HG03442 (cell line): ENCODE results near the gene TRAPPC14.
"Not testable (repeated sequence)": the region's sequence is repeated elsewhere in the genome, so short reads cannot be mapped to it uniquely, and the experiment has no call there.

Source experiments
- ATAC-seq: cut with Tn5 transposase; IDR thresholded peaks from one replicate; pipeline ENCODE4 v1.9.1; 2021; ENCODE audit warnings: mild to moderate bottlenecking, moderate library complexity; ENCODE audit not compliant: unreplicated experiment

Gene TRAPPC14, protein sequence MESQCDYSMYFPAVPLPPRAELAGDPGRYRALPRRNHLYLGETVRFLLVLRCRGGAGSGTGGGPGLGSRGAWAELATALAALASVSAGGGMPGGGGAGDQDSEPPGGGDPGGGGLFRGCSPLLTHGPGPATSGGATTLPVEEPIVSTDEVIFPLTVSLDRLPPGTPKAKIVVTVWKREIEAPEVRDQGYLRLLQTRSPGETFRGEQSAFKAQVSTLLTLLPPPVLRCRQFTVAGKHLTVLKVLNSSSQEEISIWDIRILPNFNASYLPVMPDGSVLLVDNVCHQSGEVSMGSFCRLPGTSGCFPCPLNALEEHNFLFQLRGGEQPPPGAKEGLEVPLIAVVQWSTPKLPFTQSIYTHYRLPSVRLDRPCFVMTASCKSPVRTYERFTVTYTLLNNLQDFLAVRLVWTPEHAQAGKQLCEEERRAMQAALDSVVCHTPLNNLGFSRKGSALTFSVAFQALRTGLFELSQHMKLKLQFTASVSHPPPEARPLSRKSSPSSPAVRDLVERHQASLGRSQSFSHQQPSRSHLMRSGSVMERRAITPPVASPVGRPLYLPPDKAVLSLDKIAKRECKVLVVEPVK

DNA sequence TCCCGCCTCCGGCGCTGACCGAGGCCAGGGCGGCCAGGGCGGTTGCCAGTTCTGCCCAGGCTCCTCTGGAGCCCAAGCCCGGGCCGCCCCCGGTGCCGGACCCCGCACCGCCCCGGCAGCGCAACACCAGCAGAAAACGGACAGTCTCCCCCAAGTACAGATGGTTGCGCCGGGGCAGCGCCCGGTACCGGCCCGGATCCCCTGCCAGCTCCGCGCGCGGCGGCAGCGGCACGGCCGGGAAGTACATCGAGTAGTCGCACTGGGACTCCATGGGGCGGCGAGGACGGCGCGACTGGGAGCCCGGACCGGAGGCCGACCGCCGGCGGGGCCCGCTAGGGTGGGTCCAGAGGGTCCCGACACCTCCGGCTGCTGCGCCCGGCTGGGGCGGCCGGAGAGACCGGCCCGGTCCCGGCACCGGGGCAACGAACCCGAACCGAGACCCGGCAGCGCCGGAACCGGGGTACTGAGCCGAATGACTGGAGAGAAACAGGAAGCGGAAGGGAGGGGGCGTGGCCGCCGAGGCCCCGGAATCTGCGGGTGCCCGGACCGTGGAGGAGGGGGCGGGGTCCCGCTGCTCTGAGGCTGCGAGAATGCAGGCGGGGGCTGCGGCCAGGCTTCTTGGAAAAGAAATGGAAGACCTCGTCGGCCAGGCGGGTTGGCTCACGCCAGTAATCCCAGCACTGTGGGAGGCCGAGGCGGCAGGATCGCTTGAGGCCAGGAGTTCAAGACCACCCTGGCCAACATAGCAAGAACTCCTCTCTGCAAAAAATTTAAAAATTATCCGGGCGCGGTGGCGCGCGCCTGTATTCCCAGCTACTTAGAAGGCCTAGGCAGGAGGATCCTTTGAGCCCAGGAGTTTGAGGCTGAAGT is at the start of gene TRAPPC14:
Gene TRAPPC14 (minus strand): TSS at position 495 of the 870 bp plus-strand sequence. CDS start 224 bp downstream, at position 271.
- ATAC-seq: peak; percentile 71

DNA sequence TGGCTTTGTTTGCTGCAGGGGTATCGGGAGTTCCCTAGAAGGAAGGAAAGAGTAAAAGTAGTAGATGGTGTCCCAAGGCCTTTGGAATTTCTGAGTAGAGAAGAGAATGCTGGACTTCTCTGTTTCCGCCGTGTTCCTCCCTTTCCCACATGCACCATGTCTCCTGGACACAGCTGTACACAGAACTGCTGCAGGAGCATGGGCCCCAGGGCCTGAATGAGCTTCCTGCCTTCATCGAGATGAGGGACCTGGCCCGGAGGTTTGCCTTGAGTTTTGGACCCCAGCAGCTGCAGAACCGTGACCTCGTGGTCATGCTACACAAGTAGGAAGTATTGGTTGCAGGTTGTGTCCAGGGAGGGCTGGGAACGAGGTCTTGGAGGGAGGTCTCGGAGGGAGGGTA is 45.9 kb upstream of the TRAPPC14 start:
- ATAC-seq: no peak

DNA sequence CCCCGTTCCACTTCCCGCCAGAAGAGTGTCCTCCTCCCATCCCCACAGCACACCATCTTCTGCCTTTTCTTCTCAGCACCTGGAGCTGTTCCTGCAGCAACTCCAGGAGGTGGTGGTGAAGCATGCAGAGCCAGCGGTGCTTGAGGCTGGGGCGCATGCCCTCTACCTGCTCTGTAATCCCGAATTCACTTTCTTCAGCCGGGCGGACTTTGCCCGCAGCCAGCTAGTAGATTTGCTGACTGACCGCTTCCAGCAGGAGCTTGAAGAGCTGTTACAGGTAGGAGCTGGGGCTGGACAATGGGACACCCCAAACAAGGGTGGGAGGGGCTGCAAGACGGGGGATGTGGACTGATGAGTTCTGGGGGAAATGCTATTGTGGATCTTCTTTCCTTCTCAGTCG is 42.2 kb upstream of the TRAPPC14 start:
- no peak for ATAC-seq

DNA sequence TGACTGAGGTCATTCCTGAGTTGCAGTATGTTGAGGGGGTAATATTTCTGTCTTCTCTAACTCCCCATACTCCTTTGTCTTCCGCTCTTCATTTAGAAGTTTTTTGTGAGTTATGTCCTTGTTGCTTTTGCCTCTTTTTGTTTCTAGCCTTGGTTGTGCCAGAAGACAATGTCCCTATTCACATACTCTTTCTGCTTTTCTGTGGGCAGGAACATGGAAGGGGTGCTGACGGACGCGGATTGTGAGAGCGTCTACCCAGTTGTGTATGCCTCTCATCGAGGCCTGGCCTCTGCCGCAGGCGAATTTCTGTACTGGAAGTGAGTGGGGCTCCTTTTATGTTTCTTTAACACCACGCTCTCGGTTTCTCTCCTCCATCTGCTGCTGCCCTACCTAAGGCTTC is 39.7 kb upstream of the TRAPPC14 start:
- no peak for ATAC-seq

DNA sequence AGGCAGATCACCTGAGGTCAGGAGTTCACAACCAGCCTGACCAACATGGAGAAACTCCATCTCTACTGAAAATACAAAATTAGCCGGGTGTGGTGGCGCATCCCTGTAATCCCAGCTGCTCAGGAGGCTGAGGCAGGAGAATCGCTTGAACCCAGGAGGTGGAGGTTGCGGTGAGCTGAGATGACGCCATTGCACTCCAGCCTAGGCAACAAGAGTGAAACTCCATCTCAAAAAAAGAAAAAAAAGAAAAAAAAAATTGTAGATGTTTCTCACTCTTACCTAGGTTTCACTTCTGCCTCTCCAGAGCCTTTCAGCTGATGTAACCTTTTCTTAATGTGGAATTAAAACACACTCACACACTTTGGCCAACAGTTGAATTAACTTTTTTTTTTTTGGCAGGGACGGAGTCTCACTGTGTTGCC is 37.4 kb upstream of the TRAPPC14 start:
- not testable (repeated sequence) for ATAC-seq

DNA sequence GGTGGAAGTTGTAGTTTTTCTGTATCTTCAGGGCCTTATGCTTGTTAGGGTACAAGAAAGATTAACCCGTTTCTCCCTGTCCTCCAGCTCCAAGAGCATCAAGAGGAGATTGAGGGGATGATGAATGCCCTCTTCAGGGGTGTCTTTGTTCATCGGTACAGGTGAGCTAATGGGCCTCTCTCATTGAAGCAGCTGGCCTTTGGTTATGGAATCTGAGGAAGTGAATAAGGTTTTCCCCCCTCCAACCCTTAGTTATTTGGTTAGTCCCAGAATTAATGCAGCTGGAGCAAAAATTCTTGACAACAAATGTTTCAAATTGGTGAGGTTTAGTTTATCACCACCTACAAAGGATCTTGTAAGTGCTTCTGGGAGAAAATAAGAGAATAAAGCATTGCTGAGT is 36.7 kb upstream of the TRAPPC14 start:
- ATAC-seq: no peak

DNA sequence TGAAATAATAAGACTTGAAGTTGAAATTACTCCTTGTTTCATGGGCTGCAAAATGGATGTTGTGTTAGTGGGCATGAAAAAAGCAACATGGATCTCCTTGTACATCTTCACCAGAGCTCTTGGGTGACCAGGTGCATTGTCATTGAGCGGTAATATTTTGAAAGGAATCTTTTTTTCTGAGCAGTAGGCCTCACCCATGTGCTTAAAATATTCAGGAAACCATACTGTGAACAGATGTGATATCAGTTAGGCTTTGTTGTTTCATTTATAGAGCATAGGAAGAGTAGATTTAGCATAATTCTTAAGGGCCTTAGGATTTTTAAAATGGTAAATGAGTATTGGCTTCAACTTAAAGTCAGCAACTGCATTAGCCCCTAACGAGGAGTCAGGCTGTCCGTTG is 34.4 kb upstream of the TRAPPC14 start:
- no peak for ATAC-seq

DNA sequence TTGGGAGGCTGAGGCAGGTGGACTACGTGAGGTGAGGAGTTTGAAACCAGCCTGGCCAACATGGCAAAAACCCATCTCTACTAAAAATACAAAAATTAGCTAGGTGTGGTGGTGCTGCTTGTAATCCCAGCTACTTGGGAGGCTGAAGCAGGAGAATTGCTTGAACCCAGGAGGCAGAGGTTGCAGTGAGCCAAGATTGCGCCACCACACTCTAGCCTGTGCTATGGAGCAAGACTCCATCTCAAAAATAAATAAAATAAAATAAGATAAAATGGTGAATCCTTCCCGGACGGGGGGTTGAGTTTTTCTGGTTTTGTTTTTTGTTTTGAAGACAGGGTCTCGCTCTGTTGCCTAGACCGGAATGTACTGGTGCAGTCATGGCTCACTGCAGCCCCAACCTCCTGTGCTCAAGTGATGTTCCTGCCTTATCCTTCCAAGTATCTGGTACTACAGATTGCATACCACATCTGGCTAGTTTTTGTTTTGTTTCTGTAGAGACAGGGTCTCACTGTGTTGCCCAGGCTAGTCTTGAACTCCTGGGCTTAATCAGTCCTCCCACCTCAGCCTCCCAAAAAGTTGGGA is 33.8 kb upstream of the TRAPPC14 start:
- ATAC-seq: not testable (repeated sequence)

DNA sequence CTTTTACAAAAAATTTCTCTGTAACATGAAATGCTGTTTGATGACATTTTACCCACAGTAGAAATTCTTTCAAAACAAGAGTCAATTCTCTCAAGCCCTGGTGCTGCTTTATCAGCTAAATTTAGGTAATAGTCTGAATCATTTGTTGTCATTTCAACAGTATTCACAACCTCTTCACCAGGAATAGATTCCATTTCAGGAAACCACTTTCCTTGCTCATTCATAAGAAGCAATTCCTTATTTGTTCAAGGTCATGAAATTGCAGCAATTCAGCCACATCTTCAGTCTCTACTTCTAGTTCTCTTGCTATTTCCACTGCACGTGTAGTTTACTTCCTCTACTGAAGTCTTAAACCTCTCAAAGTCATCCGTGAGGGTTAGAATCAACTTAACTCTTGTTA is 33.3 kb upstream of the TRAPPC14 start:
- no peak for ATAC-seq

DNA sequence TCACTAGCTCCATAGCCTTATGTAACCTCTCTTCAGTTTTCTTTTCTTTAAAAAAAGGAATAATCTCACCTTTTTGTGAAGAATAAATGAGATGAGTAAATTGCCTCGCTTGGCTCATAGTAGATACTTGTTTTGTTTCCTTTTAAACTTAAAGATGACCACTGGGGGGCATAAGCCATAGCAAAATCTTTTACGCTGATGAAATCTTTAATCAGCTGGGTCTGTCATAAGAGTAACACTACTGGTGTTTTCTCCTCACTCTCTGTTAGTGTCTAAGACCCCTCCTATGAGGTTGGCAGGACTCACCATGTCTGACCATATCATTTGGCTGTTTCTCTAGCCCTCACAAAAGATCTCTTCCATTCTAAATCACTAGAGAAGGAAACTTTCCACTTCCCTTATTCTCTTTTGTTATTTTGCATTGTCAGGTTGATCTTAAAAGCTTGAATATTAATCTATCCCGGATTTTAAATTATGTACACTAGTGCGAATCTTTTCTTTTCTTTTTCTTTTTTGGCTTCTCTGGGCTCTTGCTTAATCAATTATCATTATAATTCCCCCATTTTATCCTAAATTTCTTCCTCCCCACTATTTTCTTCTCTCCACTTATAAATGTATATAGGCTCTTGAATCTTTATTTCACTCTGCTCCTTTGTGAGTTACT is 31.7 kb upstream of the TRAPPC14 start:
- no peak for ATAC-seq

DNA sequence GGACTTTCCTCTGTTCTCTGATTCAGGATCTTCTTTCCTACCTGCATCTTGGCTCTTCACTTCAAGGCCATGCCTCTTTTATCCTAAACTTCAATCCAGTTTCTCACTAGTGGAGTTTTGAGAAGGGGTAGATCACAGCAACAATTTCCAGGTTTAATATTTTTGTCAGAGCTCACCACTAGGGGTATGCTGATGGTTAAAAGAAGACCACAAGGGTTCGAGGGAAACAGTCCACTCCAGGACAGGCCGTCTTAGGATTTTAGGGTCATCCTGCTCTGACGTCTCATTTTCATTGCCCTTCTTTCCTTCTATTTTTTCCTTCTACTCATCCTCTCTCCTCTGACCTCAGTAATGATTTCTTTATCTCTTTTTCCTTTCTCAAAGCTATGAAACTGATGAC is 30.5 kb upstream of the TRAPPC14 start:
- ATAC-seq: no peak

DNA sequence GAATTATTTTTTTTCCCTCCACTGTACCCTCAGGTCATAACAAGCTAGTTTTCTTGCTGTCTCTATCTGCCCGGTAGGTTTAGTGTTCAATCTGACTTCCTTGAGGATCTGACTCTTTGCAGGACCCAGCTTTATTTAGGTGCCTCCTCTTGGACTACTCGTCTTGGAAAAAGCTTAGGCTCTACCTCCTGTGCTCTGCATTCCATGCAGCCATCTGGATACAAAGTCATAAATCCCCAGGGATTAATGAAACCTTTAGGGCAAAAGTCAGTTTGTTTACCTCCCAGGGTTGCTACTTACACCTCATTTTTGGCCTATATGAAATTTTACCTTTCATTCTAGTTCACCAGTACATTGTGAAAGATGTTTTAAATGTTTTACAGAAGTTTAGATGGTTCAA is 27.2 kb upstream of the TRAPPC14 start:
- ATAC-seq: no peak

DNA sequence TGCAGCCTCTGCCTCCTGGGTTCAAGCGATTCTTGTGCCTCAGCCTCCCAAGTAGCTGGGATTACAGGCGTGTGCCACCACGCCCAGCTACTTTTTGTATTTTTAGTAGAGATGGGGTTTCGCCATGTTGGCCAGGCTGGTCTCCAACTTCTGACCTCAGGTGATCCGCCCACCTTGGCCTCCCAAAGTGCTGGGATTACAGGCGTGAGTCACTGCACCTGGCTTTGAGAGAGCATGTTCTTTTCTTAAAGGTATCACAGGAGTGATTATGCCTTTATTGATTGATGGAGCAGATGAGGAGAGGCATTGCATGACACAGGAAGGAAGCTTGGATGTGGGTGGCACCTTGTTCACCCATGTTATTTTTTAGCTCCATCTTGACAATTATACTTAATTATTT is 24.6 kb upstream of the TRAPPC14 start:
- ATAC-seq: not testable (repeated sequence)

DNA sequence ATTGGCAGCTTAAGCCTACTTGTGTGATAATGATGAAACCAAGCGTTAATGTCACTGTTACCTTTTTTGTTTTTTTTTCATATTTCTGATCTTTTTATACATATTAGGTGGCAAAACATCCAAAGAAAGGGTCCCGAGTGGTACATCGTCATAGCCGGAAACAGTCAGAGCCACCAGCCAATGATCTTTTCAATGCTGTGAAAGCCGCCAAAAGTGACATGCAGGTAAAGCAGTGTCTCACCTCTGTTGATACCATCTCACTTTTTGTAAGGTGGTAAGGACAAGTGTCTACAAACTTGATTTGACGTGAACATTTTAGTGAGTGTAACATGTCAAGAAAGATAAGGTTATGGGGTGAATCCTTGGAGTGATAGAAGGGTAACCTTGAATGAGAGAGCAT is 24.1 kb upstream of the TRAPPC14 start:
- ATAC-seq: not testable (repeated sequence)

DNA sequence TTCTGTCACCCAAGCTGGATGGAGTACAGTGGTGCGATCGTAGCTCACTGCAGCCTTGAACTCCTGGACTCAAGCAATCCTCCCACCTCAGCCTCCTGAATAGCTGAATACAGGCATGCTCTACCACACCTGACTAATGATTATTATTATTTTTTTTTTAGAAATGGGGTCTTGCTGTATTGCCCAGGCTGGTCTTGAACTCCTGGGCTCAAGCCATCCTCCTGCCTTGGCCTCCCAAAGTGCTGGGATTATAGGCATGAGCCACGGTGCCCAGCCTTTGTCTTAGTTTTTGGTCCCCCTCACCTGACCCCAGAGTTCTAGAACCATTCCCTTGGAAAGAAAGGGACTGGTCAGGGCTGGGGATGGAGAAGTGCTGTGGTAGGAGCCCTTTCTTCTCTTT is 21.6 kb upstream of the TRAPPC14 start:
- ATAC-seq: not testable (repeated sequence)

DNA sequence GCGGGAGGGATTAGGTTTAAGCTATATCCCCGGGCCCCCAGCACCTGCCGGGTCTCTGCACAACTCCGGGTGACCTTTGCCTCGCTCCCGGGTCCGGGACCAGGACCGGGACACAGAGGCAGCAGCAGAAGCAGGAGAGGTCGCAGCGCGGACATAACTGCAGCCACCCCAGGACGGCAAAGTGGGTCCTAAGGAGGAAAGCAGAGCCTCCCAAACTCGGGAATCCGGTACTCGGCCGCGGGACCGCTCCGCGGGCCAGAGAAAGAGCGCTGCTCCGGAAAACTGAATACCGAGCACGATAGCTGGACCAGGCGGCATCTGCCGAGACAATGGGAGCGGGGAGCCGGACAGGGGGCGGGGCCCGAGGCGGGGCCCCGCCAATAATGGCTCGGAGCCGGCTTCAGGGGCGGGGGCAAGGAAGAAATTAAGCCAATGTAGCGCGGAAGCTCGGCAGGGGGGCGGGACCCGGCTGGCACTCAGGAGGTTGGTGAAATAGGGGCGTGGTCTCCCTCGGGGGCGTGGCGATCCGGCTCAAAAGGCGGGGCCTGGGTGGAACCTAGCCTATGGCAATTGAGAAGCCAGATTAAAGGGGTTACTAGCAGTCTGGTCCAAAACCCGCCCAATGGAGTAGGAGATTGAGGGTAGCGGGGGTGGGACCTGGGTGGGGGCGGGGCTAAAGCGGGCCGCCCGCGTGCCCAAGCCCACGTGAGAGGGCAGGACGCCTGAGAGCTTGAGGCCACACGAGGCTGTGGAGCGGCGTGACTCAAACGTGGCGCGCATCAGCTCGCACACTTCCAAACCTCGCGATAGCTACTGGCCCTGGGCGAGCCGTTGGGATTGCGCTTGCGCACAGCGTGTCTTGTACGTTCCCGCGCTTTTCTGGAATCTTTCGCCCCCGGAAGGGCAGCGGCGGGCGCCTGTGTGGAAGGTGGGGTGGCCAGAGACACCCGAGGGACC is 18.8 kb upstream of the TRAPPC14 start, which contains the start of the genes GPC2 and STAG3:
Gene GPC2 (minus strand): TSS at position 337 of the 957 bp plus-strand sequence. CDS start 182 bp downstream, at position 155.
Gene STAG3 (plus strand): TSS at position 874 of the 957 bp plus-strand sequence. CDS start 2,639 bp downstream, outside the sequence.
- peak; percentile 83 for ATAC-seq

DNA sequence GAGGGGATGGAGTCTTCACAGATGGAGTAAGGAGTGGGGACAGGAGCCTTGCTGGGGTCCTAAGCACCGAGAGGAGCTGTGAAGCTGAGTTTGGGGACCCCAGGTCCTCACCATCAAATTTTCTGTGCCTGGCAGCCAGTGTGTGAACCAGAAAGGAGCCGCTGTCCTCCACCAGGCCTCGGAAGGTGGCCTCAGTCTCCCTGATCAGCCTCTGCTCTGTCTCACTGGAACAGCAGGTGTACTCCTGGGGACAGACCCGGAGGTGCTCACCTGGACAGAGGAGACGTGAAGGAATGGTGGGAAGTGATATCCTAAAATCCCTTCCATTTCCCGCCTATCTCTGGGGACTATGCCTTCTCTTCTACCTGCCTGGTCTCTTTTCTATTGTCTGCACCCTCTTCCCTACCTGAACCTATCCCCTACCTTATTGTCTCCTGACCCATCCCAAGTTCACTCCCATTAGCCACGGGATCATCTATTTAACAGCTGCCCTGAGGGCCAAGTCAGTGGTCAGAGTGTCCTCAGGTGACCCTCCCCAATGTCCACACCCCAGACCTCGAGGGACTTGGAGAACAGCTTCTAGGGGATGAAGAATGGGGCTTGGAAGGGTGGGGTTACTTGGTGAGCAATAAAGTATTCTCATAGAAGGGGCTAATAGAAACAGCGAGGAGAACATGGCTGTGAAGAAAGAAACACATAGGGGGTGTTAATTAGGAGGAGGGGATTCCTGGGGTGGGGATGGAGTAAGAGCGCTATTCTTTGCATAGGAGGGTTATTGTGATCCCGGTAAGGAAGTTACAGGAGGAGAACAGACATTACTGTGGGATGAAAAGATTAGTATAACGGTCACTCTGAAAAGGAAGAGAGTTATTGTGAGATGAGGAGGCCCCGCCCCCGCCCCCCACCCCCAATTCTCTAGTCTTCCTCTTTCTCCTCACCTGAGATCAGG is 17.8 kb upstream of the TRAPPC14 start:
- ATAC-seq: no peak

DNA sequence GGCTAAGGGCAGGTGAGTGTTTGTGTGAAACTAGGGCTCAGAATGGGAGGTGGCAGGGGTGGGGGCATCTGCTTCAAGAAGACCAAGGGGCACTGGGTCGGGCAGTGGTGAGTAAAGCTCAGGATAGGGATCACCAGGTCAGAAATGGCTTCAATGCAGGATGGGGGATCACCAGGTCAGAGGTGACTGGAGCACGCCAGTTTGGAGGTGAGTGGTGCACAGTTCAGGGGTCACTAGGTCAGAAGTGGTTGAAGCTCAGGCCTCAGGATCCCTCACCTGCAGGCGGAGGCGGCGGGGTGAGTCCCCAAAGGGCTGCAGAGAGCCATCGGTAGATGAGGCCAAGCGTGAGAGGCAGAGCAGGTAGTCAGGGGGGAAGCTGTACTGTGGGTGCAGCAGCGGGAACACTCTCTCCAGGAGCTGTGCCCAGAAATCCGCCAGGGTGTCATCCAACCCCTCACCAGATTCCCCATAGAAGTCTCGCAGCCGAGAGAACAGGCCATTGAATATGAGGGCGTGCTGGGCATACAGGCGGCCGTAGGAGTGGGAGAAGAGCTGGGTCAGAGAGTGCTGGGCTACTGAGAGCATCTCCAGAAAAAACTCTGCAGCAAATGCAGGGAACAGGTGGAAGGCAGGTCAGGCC is 16.9 kb upstream of the TRAPPC14 start:
- ATAC-seq: no peak
